GM21390 (cell line): ENCODE data around the gene RFXANK.
"Not testable (repeated sequence)": the region's sequence is repeated elsewhere in the genome, so short reads cannot be mapped to it uniquely, and the experiment has no call there.

Source experiments
- ATAC-seq: cut with Tn5 transposase; IDR thresholded peaks from one replicate; pipeline ENCODE4 v1.9.1; 2021; ENCODE audit not compliant: unreplicated experiment

RFXANK gene

DNA sequence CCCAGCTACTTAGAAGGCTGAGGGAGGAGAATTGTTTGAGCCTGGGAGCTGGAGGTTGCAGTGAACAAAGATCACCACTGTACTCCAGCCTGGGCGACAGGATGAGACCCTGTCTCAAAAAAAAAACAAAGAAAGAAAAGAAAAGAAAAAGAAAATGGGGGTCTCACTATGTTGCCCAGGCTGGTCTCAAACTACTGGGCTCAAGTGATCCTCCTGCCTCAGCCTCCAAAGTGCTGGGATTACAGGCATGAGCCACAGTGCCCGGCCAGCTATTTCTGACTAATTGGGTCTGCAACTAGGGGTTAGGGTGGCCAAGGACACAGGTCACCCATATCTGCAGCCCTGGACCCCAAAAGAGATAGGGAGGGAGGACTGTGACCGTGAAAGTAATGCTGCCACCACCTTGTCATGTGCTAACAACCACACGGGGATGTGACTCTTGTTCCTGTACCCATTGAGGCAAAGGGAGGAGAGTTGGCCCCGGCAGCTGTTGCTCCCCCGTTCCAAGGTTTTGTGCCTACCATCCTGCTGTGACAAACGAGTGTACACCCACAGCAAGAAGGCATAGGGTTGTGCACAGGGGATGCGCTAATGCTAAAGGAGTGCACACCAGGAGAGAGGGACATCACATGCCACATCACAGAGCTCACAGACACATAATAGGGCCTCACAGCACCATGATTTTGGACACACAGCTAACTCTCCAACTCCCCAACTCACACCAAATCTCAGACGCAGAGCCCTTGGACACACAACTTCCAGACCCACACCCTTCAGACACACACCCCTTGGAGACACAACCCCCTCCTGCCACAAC lies 22.6 kb upstream of the RFXANK start:
- ATAC-seq = peak; percentile 3

DNA sequence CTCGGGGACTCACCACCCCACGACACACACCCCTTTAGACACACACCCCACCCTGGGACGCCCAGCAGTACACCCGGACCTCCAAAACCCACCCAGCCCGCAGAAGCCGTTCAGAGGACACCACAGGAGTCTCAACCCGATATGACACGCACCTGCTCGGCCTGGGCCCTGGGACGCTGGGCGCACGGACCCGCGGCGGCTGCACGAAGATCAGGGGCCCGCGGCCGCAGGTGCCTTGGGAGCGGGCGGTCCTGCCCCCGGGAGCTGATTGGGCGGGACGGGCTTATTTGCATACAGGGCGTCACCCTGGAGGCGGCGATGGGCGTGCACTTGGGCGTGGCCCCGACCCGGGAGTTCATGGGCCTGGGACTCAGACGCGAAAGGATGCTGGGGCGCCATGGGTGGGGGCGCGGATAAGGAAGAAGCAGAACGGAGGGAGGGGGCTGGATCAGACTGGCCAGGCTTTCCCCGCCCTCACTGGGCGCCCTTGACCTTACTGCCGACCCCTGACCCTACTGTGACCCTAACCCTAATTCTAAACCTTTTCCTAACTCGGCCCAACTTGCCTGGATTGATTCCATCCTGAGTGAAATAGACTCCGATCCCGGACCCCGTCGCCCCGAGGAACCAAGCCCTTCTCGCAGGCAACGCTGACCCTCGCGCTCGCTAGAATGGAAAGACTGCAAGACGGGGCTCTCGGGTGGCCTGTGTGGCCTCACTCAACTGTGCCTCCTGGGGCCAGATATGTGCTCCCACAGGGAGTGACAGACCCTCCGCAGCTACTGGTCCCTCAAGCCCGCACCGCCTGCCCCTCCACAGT lies 21.8 kb upstream of the RFXANK start, which contains the start of gene MEF2B:
Gene MEF2B, minus strand, starts transcription at position 211 of the 820 bp plus-strand sequence. CDS start 19,528 bp downstream, outside the sequence.
- peak; percentile 85 for ATAC-seq

- no peak for ATAC-seq
Observed at GRCh38 chr19:19170873-19171672, 21.0 kb upstream of the RFXANK start.

GRCh38 chr19:19171821-19172532 lies 20.1 kb upstream of the RFXANK start:
- ATAC-seq = no peak

DNA sequence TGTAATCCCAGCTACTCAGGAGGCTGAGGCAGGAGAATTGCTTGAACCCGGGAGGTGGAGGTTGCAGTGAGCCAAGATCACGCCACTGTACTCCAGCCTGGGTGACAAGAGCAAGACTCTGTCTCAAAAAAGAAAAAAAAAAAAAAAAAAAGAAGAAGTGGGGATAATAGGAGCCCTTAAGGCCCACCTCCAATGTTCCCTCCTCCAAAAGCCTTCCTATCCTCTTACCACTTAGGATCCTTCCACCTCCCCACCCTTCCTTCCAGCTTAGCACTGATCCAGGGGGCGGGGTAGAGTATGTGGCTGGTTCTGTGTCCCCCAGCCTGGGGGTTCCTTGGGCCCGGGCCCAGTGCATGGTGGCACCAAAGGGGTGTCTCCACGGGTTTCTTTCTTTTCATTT lies 18.8 kb upstream of the RFXANK start:
- ATAC-seq = not testable (repeated sequence)

DNA sequence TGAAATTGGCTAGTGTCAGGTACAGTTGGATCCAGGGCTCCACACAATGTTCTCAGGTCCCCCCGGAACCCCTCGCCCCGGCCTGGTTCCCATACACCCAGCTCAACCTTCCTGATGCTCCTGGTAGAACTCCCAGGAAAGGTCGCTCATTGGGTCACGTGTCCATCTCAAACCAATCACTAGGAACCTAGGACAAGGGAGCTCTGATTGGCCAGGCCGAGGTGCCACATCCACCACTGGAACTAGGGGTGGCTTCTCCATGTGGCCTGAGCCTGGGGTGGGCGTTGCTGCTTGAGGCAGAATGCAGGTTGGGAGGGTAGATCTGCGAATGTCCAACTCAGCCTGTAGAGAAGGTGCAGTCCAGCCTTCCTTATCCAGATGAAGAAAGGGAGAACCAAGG lies 15.1 kb upstream of the RFXANK start:
- no peak for ATAC-seq

DNA sequence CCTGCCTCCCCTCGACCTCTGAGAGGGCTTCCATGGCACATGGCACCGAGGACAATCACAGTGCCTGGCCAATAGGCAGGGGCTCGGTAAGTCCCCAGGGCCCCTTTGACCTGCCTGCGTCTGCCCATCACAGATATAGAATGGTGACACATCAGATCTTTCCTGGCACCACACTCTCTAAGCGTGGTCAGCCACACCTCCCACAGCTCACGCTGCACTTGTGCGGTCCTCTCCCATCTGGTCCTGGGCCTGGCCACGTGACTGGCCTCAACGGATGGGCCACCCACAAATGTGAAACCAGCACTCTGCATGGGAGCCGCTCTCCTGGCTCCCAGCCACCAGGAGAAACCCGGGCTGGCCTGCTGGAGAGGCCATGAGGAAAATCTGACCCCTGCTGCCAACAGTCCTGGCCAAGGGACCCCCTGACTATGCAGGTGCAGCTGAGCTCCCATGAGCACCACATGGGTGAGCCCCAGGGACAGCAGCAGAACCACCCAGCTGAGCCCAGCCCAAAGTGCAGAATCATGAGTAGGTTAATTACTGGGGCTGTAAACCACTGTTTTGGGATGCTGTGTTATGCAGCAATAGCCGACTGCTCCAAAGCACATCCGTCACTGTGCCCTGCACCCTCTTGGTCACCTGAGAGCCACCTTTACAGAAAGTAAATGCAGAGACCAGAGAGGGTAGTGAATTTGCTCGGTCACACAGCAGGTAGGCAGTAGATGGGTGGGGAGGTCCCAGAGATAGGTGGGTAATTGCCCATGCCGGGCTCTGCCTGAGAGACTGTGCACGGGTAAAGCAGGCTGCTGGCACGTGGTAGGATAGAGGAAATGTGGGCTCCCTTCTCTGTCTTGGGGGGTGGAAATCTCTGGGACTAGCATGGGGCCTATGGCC lies 12.3 kb upstream of the RFXANK start:
- ATAC-seq = no peak

DNA sequence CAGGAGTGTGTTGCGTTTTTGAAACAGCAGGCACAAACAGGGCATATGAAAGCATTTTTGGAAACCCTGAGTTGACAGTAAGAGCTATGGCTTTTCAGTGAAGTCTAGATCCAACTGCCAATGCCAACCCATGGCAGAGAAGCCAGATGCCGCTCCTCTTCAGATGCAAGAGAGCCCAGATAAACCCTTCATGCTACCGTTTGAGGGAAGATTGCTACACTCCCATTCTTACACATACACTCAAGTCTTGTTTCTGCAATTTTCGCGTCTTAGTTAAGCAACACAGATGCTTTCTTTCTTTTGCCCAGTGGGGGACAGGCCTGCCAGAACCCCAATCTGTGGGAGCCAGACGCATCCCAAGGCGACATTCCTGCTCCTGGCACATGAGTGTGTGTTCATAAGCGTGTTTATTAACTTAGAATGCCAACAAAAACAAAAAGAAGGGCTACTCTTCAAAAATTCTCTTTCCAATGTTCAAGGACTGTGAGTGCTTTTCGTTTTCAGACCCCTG lies 10.5 kb upstream of the RFXANK start:
- ATAC-seq = no peak

- no peak for ATAC-seq
Observed at GRCh38 chr19:19185853-19186740, 6.0 kb upstream of the RFXANK start.

DNA sequence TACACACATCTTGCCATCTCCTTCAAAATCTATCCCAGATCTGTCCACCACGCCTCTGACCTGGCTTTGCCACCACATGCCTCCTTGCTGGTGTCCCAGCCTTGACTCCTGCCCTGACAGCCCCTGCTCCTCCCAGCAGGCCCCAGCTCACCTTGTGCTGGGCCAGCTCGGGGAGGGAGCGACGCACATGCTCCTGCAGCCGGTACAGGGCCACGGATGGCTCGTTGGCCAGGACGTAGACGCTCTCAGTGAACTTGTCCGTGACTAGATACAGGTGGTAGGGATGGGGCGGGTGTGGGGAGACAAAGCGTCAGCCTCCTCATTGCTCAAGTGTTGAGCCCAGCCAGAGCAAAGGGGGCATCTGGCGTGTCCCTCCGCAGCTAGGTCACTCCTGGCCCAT lies 5.3 kb upstream of the RFXANK start:
- no peak for ATAC-seq

GRCh38 chr19:19191768-19192077 lies 335 bp upstream of the RFXANK start:
- ATAC-seq = no peak

DNA sequence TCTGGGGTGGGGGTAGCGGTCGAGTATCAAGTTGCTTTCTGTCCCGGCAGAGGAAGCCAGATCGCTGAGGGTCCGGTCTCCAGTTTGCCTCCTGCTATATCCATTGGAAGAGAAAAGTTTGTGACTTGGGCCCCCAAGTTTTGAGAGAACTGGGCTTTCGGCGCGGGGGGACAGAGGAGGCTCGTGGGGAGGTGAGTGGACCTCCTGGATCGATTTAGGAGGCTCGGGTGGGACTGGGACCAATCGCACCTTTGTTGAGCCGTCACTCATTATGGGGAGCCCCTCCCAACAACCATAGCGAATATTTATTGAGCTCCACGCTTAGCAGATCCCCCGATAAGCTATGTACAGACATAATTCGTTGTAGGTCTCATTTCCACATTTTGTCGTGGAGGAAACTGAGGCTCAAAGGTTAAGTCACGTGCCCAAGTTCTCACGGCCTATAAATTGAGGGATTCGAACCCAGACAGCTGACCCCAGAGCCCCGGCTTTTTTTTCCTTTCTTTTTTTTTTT lies 909 bp downstream of the RFXANK start:
- ATAC-seq = no peak

DNA sequence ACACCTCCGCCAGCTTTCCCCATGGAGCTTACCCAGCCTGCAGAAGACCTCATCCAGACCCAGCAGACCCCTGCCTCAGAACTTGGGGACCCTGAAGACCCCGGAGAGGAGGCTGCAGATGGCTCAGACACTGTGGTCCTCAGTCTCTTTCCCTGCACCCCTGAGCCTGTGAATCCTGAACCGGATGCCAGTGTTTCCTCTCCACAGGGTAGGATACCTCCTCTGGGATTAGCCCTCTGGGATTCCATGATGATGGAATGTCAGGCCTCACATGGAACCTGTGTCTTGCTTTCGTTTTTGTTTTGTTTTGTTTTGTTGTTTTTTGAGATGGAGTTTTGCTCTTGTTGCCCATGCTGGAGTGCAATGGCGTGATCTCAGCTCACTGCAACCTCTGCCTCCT lies 1.9 kb downstream of the RFXANK start:
- no peak for ATAC-seq

DNA sequence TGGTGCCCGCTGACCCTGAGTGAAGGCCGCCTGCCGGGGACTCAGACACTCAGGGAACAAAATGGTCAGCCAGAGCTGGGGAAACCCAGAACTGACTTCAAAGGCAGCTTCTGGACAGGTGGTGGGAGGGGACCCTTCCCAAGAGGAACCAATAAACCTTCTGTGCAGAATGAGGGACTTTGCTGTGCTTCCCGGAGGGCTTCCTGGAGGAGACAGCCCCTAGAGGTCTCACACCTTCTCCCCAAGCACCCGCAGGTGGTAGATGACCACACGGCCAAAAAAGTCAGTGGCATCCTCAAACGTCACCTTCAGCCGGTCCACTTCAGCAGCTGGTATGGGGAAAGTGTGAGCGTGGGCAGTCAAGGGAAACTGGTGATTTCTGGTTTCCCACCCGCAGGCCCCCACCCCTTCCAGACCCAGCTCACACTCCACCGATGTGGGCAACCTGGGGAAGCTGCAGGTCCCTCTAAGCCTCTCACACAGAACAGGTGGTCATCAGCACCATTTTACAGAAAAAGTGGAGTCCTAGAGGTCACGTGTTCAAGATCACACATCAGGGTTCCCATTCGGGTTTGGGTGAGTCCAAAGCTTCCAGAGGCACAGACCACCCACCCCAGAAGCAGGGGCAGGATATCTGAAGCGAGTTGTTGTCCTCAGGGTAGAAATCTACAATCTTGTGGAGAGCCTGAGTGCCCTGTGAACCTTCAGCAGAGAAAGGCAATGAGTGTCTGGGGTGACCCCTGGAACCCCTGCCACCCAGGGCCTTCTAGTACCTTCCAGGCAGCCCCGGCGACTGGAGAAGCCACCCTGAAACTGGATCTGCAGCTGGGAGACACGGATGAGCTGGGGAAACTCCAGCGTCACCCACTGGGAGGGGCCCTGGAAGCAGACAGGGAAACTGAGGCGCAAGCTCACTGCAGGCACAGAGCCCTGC lies 9.9 kb downstream of the RFXANK start:
- ATAC-seq = no peak

GRCh38 chr19:19202707-19203011 lies 10.6 kb downstream of the RFXANK start:
- ATAC-seq = no peak

DNA sequence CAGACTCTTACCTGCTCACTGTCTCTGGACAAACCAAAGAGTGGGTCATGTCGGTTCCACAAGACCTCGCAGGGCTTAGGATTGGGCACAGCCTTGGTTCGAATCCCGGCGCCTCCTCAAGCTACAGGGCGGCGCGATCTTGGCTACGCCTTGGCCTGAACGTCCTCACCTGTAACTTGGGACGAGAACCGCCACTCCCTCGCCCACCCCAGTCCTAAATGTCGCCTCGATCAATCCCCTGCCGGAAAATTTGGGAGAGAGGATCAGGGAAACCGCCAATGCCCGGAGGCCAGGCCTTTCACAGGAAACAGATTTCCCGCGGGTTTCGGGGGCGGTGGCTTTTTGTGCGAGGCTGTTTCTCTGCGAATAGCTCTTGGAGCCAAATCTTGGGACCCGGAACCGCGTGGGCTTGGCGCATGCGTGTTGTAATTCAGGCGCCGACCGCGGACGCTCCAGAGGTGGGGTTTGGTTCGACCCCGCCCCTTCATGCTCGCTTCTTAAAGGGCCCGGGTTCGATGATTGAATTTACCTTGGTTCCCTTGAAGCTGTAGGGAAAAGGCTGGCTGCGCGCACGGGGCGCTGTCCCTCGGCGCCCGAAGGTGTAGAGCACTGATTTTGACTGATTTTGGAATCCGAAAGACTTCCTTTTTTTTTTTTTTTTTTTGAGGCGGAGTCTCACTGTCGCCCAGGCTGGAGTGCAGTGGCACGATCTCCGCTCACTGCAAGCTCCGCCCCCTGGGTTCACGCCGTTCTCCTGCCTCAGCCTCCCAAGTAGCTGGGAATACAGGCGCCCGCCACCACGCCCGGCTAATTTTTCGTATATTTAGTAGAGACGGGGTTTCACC lies 11.2 kb downstream of the RFXANK start, which contains the start of gene NR2C2AP:
Gene NR2C2AP, minus strand, starts transcription at position 403 of the 845 bp plus-strand sequence. Its CDS starts 354 bp downstream, at position 49.
- peak; percentile 69 for ATAC-seq
